Endothelial cell (in vitro differentiated cells): ENCODE results near the gene AGER. TPM values are rescaled to one million over a fixed set of nuclear protein-coding genes. Genes with fewer than 3 reads are reported as not detected.

Experiments used
- DNase-seq: peaks from one replicate; pipeline ENCODE4 v3.0.0; 2021; ENCODE audit warnings: low spot score
- H3K27ac Mint-ChIP-seq: one replicate; pipeline ENCODE4 v1.8.0; 2021; ENCODE audit warnings: mixed read lengths, inconsistent platforms; ENCODE audit not compliant: unreplicated experiment
- H3K27me3 Mint-ChIP-seq: one replicate; pipeline ENCODE4 v1.8.0; 2021; ENCODE audit warnings: mild to moderate bottlenecking, moderate library complexity, mixed read lengths, inconsistent platforms; ENCODE audit not compliant: unreplicated experiment
- H3K36me3 Mint-ChIP-seq: one replicate; pipeline ENCODE4 v1.8.0; 2021; ENCODE audit warnings: mild to moderate bottlenecking, low read depth, mixed read lengths, inconsistent platforms; ENCODE audit not compliant: unreplicated experiment
- H3K4me1 Mint-ChIP-seq: one replicate; pipeline ENCODE4 v1.8.0; 2021; ENCODE audit warnings: mild to moderate bottlenecking, mixed read lengths, inconsistent platforms; ENCODE audit not compliant: unreplicated experiment
- H3K4me3 Mint-ChIP-seq: one replicate; pipeline ENCODE4 v1.8.0; 2021; ENCODE audit warnings: mild to moderate bottlenecking, mixed read lengths, inconsistent platforms; ENCODE audit not compliant: unreplicated experiment
- H3K9me3 Mint-ChIP-seq: one replicate; pipeline ENCODE4 v1.8.0; 2021; ENCODE audit warnings: mixed read lengths, inconsistent platforms; ENCODE audit not compliant: unreplicated experiment
- CTCF ChIP-seq: fragments of 200-600 bp; sonication (generic); IDR thresholded peaks from one replicate; pipeline ENCODE4 v1.5.0; 2021; ENCODE audit warnings: antibody characterized with exemption; ENCODE audit not compliant: unreplicated experiment
- total RNA-seq: library from RNA; stranded (reverse); fragmentation: NEBNext Ultra II Directional; extraction: Animal tissue kit (Norgen Biotek cat#: 25700); gene quantifications from one replicate; pipeline ENCODE4 v1.2.1, GENCODE V29; 2021; ENCODE audit not compliant: unreplicated experiment

The AGER gene
- total RNA-seq, 1 donor from 2014 or later = 42.2 TPM

- H3K27me3 Mint-ChIP-seq = peaks cover 12% of the 10 kb centered on the region
- peaks cover 7% of the 10 kb centered on the region for H3K36me3 Mint-ChIP-seq
- H3K4me1 Mint-ChIP-seq = peaks cover 72% of the 10 kb centered on the region
- peak overlapping the region; percentile 98 for H3K4me3 Mint-ChIP-seq
- H3K9me3 Mint-ChIP-seq = no peaks in the 10 kb centered on the region
- TF ChIP-seq CTCF = no peak
- peak overlapping the region; percentile 95 for H3K27ac Mint-ChIP-seq
- DNase-seq = no peak
These were observed 7.4 kb downstream of the AGER start for GRCh38 chr6:32176476-32177182.

GRCh38 chr6:32175711-32176475, 8.2 kb downstream of the AGER start, which contains the start of gene AGPAT1:
Gene AGPAT1 (minus strand): TSS chr6:32176084. CDS start chr6:32171496, 4,588 bp downstream.
- Mint-ChIP-seq H3K9me3 (no peaks in the 10 kb centered on the region), H3K36me3 (peaks cover 10% of the 10 kb centered on the region), H3K4me1 (peaks cover 71% of the 10 kb centered on the region), H3K27ac (peak within 1 kb of the TSS; percentile 95), H3K27me3 (peaks cover 9% of the 10 kb centered on the region), H3K4me3 (peak within 1 kb of the TSS; percentile 98)
- no peak for TF ChIP-seq CTCF
- DNase-seq = peak; percentile 88

GRCh38 chr6:32175322-32175710, 8.7 kb downstream of the AGER start:
- H3K27ac Mint-ChIP-seq = peak overlapping the region; percentile 94
- no peak for TF ChIP-seq CTCF
- DNase-seq = no peak

GRCh38 chr6:32174416-32174815, 9.6 kb downstream of the AGER start:
- Mint-ChIP-seq H3K36me3 (peaks cover 16% of the 10 kb centered on the region), H3K27me3 (peaks cover 8% of the 10 kb centered on the region), H3K4me1 (peaks cover 59% of the 10 kb centered on the region), H3K4me3 (peak overlapping the region; percentile 73), H3K27ac (no peak overlapping the region), H3K9me3 (no peaks in the 10 kb centered on the region)
- DNase-seq = no peak
- TF ChIP-seq CTCF = no peak

More at GRCh38 chr6:32175322-32175710, 8.7 kb downstream of the AGER start:
- Mint-ChIP-seq H3K36me3 (peaks cover 10% of the 10 kb centered on the region), H3K9me3 (no peaks in the 10 kb centered on the region), H3K4me1 (peaks cover 65% of the 10 kb centered on the region), H3K27me3 (peaks cover 8% of the 10 kb centered on the region), H3K4me3 (peak overlapping the region; percentile 96)
